C4-2B (cell line): ENCODE measurements around the gene PDGFRA.

Experiments used
- ZFX ChIP-seq: fragments of 450-650 bp; IDR thresholded peaks from 2 replicates; pipeline ENCODE4 v1.6.1; 2017
- TF ChIP-seq, protein P1 (sequence below): fragments of 450-650 bp; conservative IDR thresholded peaks from 2 replicates; pipeline ENCODE4 v1.5.1; 2017; ENCODE audit warnings: mild to moderate bottlenecking

DNA sequence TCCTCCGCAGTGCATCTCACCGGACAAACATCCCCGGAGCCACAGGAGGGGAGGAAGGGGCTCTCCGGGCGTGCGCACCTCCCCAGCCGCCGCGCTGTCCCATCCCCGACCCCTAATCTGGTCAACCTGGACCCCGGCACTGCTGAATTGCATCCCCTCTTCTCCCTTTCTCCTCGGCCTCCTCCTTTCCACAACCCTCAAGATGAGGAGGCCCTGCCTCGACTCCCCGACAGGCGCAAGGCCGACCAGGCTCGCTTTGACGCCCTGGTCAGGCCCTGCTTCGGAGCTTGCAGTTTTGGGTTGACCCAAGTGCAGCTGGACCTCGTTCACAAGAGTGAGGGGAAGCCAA lies 2.3 kb downstream of the PDGFRA start:
- TF ChIP-seq, protein P1, sequence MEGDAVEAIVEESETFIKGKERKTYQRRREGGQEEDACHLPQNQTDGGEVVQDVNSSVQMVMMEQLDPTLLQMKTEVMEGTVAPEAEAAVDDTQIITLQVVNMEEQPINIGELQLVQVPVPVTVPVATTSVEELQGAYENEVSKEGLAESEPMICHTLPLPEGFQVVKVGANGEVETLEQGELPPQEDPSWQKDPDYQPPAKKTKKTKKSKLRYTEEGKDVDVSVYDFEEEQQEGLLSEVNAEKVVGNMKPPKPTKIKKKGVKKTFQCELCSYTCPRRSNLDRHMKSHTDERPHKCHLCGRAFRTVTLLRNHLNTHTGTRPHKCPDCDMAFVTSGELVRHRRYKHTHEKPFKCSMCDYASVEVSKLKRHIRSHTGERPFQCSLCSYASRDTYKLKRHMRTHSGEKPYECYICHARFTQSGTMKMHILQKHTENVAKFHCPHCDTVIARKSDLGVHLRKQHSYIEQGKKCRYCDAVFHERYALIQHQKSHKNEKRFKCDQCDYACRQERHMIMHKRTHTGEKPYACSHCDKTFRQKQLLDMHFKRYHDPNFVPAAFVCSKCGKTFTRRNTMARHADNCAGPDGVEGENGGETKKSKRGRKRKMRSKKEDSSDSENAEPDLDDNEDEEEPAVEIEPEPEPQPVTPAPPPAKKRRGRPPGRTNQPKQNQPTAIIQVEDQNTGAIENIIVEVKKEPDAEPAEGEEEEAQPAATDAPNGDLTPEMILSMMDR = no peak
- no peak for TF ChIP-seq ZFX
